Mammary epithelial cell (primary cell): ENCODE results near the gene NAPA.

ENCODE experiments used
- EZH2 ChIP-seq: IDR thresholded peaks from 2 replicates; pipeline ENCODE4 v1.6.1; 2012; ENCODE audit warnings: low read length, inconsistent platforms, borderline replicate concordance
- TF ChIP-seq, protein P1 (sequence below), 2 donors: IDR thresholded peaks in 1 of 2; conservative IDR thresholded peaks in 1 of 2; 2 replicates each; pipeline ENCODE4 v1.5.1; 2011 to 2012; ENCODE audit warnings: inconsistent platforms in 2 of 2, low read length in 2 of 2, mild to moderate bottlenecking in 2 of 2, control low read depth in 1 of 2, low read depth in 1 of 2; ENCODE audit not compliant: insufficient read depth in 1 of 2; ENCODE audit errors: extremely low read depth in 1 of 2

- TF ChIP-seq, protein P1, sequence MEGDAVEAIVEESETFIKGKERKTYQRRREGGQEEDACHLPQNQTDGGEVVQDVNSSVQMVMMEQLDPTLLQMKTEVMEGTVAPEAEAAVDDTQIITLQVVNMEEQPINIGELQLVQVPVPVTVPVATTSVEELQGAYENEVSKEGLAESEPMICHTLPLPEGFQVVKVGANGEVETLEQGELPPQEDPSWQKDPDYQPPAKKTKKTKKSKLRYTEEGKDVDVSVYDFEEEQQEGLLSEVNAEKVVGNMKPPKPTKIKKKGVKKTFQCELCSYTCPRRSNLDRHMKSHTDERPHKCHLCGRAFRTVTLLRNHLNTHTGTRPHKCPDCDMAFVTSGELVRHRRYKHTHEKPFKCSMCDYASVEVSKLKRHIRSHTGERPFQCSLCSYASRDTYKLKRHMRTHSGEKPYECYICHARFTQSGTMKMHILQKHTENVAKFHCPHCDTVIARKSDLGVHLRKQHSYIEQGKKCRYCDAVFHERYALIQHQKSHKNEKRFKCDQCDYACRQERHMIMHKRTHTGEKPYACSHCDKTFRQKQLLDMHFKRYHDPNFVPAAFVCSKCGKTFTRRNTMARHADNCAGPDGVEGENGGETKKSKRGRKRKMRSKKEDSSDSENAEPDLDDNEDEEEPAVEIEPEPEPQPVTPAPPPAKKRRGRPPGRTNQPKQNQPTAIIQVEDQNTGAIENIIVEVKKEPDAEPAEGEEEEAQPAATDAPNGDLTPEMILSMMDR (conservative IDR thresholded peaks at IDR 0.05 in 1 of 2, IDR thresholded peaks at IDR 0.05 in 1 of 2; ENCODE audit: extremely low read depth in 1 of 2, insufficient read depth in 1 of 2, low read depth in 1 of 2, low read length in 2 of 2), result no peak
- TF ChIP-seq EZH2, result no peak
Measured at GRCh38 chr19:47445527-47445926, 69.3 kb downstream of the NAPA start.
